ENCODE data around the gene SLC18A2. TPM values are rescaled to one million over a fixed set of nuclear protein-coding genes. Genes with fewer than 3 reads are reported as not detected.

The SLC18A2 gene
- total RNA-seq, 1 experiment from 2014 or later: not detected

- no peak overlapping the region for H3K27ac ChIP-seq (ENCODE audit: low read length)
- TF ChIP-seq POLR2AphosphoS5 (IDR thresholded peaks at IDR 0.05; ENCODE audit: low read depth, low read length) (no peak), REST (IDR thresholded peaks at IDR 0.05; ENCODE audit: insufficient read depth in 1 of 2, low read depth in 2 of 2, low read length in 1 of 2) (no peak), TCF7L2 (IDR thresholded peaks at IDR 0.05; ENCODE audit: low read depth, low read length) (no peak), SIN3A (IDR thresholded peaks at IDR 0.05; ENCODE audit: borderline replicate concordance, insufficient read depth, low read depth, low read length) (no peak), CTCF (IDR thresholded peaks at IDR 0.05) (no peak)
- no peak for DNase-seq (ENCODE audit: low read depth, low spot score)
- peaks cover 26% of the 10 kb centered on the region for H3K27me3 ChIP-seq (ENCODE audit: control insufficient read depth, insufficient read depth, low read length)
- no TSS peak for BruUV-seq (replicated peaks)
- in situ Hi-C loops (cut with HindIII; ENCODE audit: low pct_unique_long_range_greater_than_20kb, low sequenced_read_pairs): no loop called here
- ChIA-PET POLR2A (no interaction called here), CTCF (no interaction called here)
- no peaks in the 10 kb centered on the region for H3K9me3 ChIP-seq (ENCODE audit: control insufficient read depth, insufficient read depth, low read depth, low read length)
- ATAC-seq: no peak
- intact Hi-C loops (cut with micrococcal nuclease; ENCODE audit: unreplicated experiment): no loop called here
- no peaks in the 10 kb centered on the region for H3K4me1 ChIP-seq (ENCODE audit: control insufficient read depth, insufficient read depth, low read length)
- no peaks in the 10 kb centered on the region for H3K36me3 ChIP-seq (ENCODE audit: control insufficient read depth, insufficient read depth, low read length)
- H3K4me3 ChIP-seq (ENCODE audit: low read depth in 2 of 2, low read length in 2 of 2): no peak overlapping the region
Observed at GRCh38 chr10:117256910-117257309, 16.0 kb downstream of the SLC18A2 start.

GRCh38 chr10:117257721-117258120 lies 16.8 kb downstream of the SLC18A2 start:
- in situ Hi-C loops (cut with HindIII; ENCODE audit: low pct_unique_long_range_greater_than_20kb, low sequenced_read_pairs) (no loop called here), intact Hi-C loops (cut with micrococcal nuclease; ENCODE audit: unreplicated experiment) (no loop called here)
- TF ChIP-seq REST (IDR thresholded peaks at IDR 0.05; ENCODE audit: insufficient read depth in 1 of 2, low read depth in 2 of 2, low read length in 1 of 2) (no peak), TCF7L2 (IDR thresholded peaks at IDR 0.05; ENCODE audit: low read depth, low read length) (no peak), SIN3A (IDR thresholded peaks at IDR 0.05; ENCODE audit: borderline replicate concordance, insufficient read depth, low read depth, low read length) (no peak), POLR2AphosphoS5 (IDR thresholded peaks at IDR 0.05; ENCODE audit: low read depth, low read length) (no peak), CTCF (IDR thresholded peaks at IDR 0.05) (no peak)
- no TSS peak for BruUV-seq (replicated peaks)
- Histone ChIP-seq H3K4me1 (ENCODE audit: control insufficient read depth, insufficient read depth, low read length) (no peaks in the 10 kb centered on the region), H3K27ac (ENCODE audit: low read length) (no peak overlapping the region), H3K27me3 (ENCODE audit: control insufficient read depth, insufficient read depth, low read length) (peaks cover 26% of the 10 kb centered on the region), H3K4me3 (ENCODE audit: low read depth in 2 of 2, low read length in 2 of 2) (no peak overlapping the region), H3K36me3 (ENCODE audit: control insufficient read depth, insufficient read depth, low read length) (no peaks in the 10 kb centered on the region), H3K9me3 (ENCODE audit: control insufficient read depth, insufficient read depth, low read depth, low read length) (no peaks in the 10 kb centered on the region)
- DNase-seq (ENCODE audit: low read depth, low spot score) (no peak), ATAC-seq (no peak)
- ChIA-PET CTCF (no interaction called here), POLR2A (no interaction called here)
